KMS-11 (cell line): ENCODE measurements around the gene LPP.
"Not testable (repeated sequence)": the region's sequence is repeated elsewhere in the genome, so short reads cannot be mapped to it uniquely, and the experiment has no call there.

Source experiments
- H2AFZ ChIP-seq: fragments of 200-600 bp; sonication (generic); 2 replicates; pipeline ENCODE4 v1.6.1; 2016; ENCODE audit warnings: antibody characterized with exemption, mixed run types, low read depth
- H3K27ac ChIP-seq: fragments of 200-600 bp; sonication (generic); 2 replicates; pipeline ENCODE4 v1.6.1; 2016; ENCODE audit warnings: mild to moderate bottlenecking, mixed run types
- H3K27me3 ChIP-seq: fragments of 200-600 bp; sonication (generic); 2 replicates; pipeline ENCODE4 v1.6.1; 2017; ENCODE audit warnings: mild to moderate bottlenecking, low read depth, mixed run types, moderate library complexity; ENCODE audit not compliant: insufficient read depth
- H3K36me3 ChIP-seq: fragments of 200-600 bp; sonication (generic); 2 replicates; pipeline ENCODE4 v1.6.1; 2017; ENCODE audit warnings: mild to moderate bottlenecking, mixed run types; ENCODE audit not compliant: insufficient read depth
- H3K4me1 ChIP-seq: fragments of 200-600 bp; sonication (generic); 2 replicates; pipeline ENCODE4 v1.6.1; 2016; ENCODE audit warnings: mild to moderate bottlenecking, low read depth, mixed run types; ENCODE audit not compliant: poor library complexity, severe bottlenecking
- H3K4me2 ChIP-seq: fragments of 200-600 bp; sonication (generic); 2 replicates; pipeline ENCODE4 v1.7.0; 2016; ENCODE audit warnings: mild to moderate bottlenecking, mixed run types
- H3K4me3 ChIP-seq: fragments of 200-600 bp; sonication (generic); IDR thresholded peaks from 2 replicates; pipeline ENCODE4 v1.6.1; 2017; ENCODE audit warnings: low read depth, low read length, mixed read lengths; ENCODE audit not compliant: insufficient read depth
- H3K79me2 ChIP-seq: fragments of 200-600 bp; sonication (generic); 2 replicates; pipeline ENCODE4 v1.6.1; 2016; ENCODE audit warnings: low read depth, mixed run types; ENCODE audit not compliant: insufficient read depth
- H3K9ac ChIP-seq: fragments of 200-600 bp; sonication (generic); 2 replicates; pipeline ENCODE4 v1.6.1; 2016; ENCODE audit warnings: mild to moderate bottlenecking, mixed run types
- H4K20me1 ChIP-seq: fragments of 200-600 bp; sonication (generic); 2 replicates; pipeline ENCODE4 v1.6.1; 2016; ENCODE audit warnings: mild to moderate bottlenecking, mixed run types; ENCODE audit not compliant: insufficient read depth
- CTCF ChIP-seq: fragments of 200-600 bp; sonication (generic); conservative IDR thresholded peaks from 2 replicates; pipeline ENCODE4 v1.6.1; 2017; ENCODE audit warnings: low read depth, mild to moderate bottlenecking, antibody characterized with exemption, low read length, moderate library complexity, mixed read lengths

LPP gene

GRCh38 chr3:188605231-188605630 lies 451.3 kb downstream of the LPP start:
- no peak overlapping the region for H3K27ac ChIP-seq
- TF ChIP-seq CTCF: no peak
- no peaks in the 10 kb centered on the region for H4K20me1 ChIP-seq

GRCh38 chr3:188605905-188606304 lies 451.9 kb downstream of the LPP start:
- H3K4me2 ChIP-seq: no peak overlapping the region
- no peak overlapping the region for H3K27ac ChIP-seq
- no peaks in the 10 kb centered on the region for H3K4me1 ChIP-seq

More at GRCh38 chr3:188605231-188605630, 451.3 kb downstream of the LPP start:
- H3K79me2 ChIP-seq: no peaks in the 10 kb centered on the region
- no peak overlapping the region for H3K4me3 ChIP-seq
- H3K4me1 ChIP-seq: no peaks in the 10 kb centered on the region
- H3K27me3 ChIP-seq: no peaks in the 10 kb centered on the region
- no peak overlapping the region for H3K4me2 ChIP-seq
- no peaks in the 10 kb centered on the region for H3K36me3 ChIP-seq
- H2AFZ ChIP-seq: no peak overlapping the region
- H3K9ac ChIP-seq: no peak overlapping the region

GRCh38 chr3:188607805-188608315 lies 453.9 kb downstream of the LPP start:
- Histone ChIP-seq H3K4me2 (no peak overlapping the region), H3K4me3 (no peak overlapping the region), H3K36me3 (no peaks in the 10 kb centered on the region), H4K20me1 (no peaks in the 10 kb centered on the region), H3K9ac (no peak overlapping the region), H3K79me2 (no peaks in the 10 kb centered on the region), H3K4me1 (no peaks in the 10 kb centered on the region), H2AFZ (no peak overlapping the region), H3K27me3 (no peaks in the 10 kb centered on the region), H3K27ac (no peak overlapping the region)
- TF ChIP-seq CTCF: no peak

More at GRCh38 chr3:188605905-188606304, 451.9 kb downstream of the LPP start:
- H3K36me3 ChIP-seq: no peaks in the 10 kb centered on the region
- no peaks in the 10 kb centered on the region for H3K27me3 ChIP-seq
- H3K9ac ChIP-seq: no peak overlapping the region
- H4K20me1 ChIP-seq: no peaks in the 10 kb centered on the region
- no peak for TF ChIP-seq CTCF
- H3K79me2 ChIP-seq: no peaks in the 10 kb centered on the region
- H3K4me3 ChIP-seq: no peak overlapping the region
- H2AFZ ChIP-seq: no peak overlapping the region

- Histone ChIP-seq H2AFZ (no peak overlapping the region), H3K4me1 (no peaks in the 10 kb centered on the region), H3K36me3 (no peaks in the 10 kb centered on the region), H4K20me1 (no peaks in the 10 kb centered on the region), H3K9ac (no peak overlapping the region), H3K4me3 (no peak overlapping the region), H3K4me2 (no peak overlapping the region), H3K27me3 (no peaks in the 10 kb centered on the region), H3K79me2 (no peaks in the 10 kb centered on the region), H3K27ac (no peak overlapping the region)
- no peak for TF ChIP-seq CTCF
Observed at GRCh38 chr3:188608401-188608800, 454.4 kb downstream of the LPP start.

GRCh38 chr3:188613721-188614120 lies 459.8 kb downstream of the LPP start:
- not testable (repeated sequence) for H3K27me3 ChIP-seq, H3K36me3 ChIP-seq, H3K79me2 ChIP-seq, H3K9ac ChIP-seq, H3K4me2 ChIP-seq, H3K4me1 ChIP-seq, H4K20me1 ChIP-seq, H3K4me3 ChIP-seq, H3K27ac ChIP-seq, H2AFZ ChIP-seq
